ENCODE measurements around the gene SLC27A4.

DNA sequence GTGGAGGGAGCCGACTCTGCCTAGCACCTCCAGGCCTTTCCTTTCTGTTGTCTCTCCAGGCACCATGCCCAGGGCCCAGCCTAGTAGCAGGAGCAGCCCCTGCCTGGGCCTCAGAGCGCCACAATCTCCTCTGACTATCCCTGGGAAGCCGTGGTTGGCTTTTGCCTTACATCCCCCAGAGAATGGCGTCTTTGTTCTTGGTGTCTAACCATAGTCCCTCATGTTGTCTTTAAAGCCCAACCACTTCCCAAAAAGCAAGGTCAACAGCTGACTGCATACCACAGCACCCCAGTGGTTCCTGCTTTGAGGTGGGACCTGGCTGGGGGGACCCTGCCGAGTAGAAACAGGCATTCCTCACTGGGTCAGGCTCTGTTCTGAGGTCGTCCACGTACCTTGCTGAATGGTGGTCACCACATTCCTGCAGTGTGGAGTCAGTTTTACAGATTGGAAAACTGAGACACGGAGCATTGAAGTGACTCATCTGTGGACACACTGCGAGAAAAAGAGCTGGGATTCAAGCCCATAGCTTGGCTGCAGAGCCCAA, 66.6 kb downstream of the SLC27A4 start:
- no peak for TF ChIP-seq POLR2A (IDR thresholded peaks at IDR 0.05)
- TF ChIP-seq, protein P1, sequence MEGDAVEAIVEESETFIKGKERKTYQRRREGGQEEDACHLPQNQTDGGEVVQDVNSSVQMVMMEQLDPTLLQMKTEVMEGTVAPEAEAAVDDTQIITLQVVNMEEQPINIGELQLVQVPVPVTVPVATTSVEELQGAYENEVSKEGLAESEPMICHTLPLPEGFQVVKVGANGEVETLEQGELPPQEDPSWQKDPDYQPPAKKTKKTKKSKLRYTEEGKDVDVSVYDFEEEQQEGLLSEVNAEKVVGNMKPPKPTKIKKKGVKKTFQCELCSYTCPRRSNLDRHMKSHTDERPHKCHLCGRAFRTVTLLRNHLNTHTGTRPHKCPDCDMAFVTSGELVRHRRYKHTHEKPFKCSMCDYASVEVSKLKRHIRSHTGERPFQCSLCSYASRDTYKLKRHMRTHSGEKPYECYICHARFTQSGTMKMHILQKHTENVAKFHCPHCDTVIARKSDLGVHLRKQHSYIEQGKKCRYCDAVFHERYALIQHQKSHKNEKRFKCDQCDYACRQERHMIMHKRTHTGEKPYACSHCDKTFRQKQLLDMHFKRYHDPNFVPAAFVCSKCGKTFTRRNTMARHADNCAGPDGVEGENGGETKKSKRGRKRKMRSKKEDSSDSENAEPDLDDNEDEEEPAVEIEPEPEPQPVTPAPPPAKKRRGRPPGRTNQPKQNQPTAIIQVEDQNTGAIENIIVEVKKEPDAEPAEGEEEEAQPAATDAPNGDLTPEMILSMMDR (IDR thresholded peaks at IDR 0.05) = no peak
